Mesangial cell (primary cell): Measurements from ENCODE around the gene PIP. TPM values are rescaled to one million over a fixed set of nuclear protein-coding genes. Genes with fewer than 3 reads are reported as not detected.

Experiments used
- total RNA-seq: library from RNA; depleted of rRNA; stranded (reverse); fragments of >200 nt; gene quantifications from 2 replicates; pipeline ENCODE4 v1.2.3, GENCODE V29; 2015

Gene PIP, protein sequence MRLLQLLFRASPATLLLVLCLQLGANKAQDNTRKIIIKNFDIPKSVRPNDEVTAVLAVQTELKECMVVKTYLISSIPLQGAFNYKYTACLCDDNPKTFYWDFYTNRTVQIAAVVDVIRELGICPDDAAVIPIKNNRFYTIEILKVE
- total RNA-seq, result not detected in 2 replicates

DNA sequence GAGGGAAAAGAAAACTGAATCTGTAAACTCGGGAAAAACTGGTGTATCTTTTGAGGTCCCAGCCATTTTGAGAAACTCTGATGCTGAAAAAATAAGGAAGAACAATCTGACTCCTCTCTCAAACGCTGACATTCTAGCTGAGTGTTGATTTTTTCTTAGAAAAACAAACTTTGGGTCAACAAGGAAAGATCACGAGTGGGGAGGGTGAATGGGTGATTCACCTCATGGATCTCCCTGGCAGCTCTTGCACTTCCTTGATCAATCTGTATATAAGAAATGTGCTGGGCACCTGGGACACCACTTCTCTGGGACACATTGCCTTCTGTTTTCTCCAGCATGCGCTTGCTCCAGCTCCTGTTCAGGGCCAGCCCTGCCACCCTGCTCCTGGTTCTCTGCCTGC lies at the start of gene PIP:
PIP (plus strand) TSS at position 297 of the 400 bp plus-strand sequence; CDS start at position 337, 40 bp downstream.

DNA sequence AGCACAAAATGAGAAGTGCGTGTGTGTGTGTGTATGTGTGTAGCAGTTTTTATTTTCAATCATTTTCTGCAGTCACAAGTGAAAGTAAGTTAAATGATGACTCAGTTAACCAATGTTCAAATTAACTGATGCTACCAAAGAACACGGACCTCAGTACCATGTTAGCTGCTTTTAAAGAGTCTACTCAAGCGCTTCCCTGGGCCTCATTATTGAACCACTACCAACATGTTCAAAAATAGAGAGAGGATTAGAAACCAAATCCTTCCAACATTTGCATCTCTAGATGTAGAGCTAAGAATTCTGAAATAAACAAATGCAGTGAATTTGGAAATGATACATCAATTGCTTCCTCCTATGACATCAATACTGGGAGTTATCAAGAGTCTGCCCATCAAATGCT lies 51.1 kb downstream of the PIP start, which contains the start of gene TAS2R39:
TAS2R39 (plus strand) TSS at position 396 of the 400 bp plus-strand sequence; CDS start at position 396, 0 bp downstream.

Other genes with a start within 250 kb of the PIP start
- not detected in 2 replicates for gene TRPV6, start 246.3 kb upstream of the PIP start, total RNA-seq
- gene TRPV5, start 198.3 kb upstream of the PIP start, total RNA-seq, result not detected in 2 replicates
- not detected in 2 replicates for gene LLCFC1, start 192.6 kb upstream of the PIP start, total RNA-seq
- gene KEL, start 169.7 kb upstream of the PIP start, total RNA-seq, result 0.13 TPM in 1 of 2 replicates, not detected in the other
- not detected in 2 replicates for gene OR9A2, start 104.9 kb upstream of the PIP start, total RNA-seq
- gene OR6V1, start 79.7 kb upstream of the PIP start, total RNA-seq, result not detected in 2 replicates
- not detected in 2 replicates for gene TAS2R39, start 51.3 kb downstream of the PIP start, total RNA-seq
- gene TAS2R40, start 90.0 kb downstream of the PIP start, total RNA-seq, result not detected in 2 replicates
- gene GSTK1, start 131.4 kb downstream of the PIP start, total RNA-seq, result 125 and 234 TPM in 2 replicates
- gene TMEM139, start 152.9 kb downstream of the PIP start, total RNA-seq, result 5.5 and 30.2 TPM in 2 replicates
- gene CASP2, start 156.3 kb downstream of the PIP start, total RNA-seq, result 16.2 and 17.8 TPM in 2 replicates
- not detected in 2 replicates for gene CLCN1, start 184.0 kb downstream of the PIP start, total RNA-seq
- 0.33 and 2.2 TPM in 2 replicates for gene FAM131B, start 230.6 kb downstream of the PIP start, total RNA-seq
- 284 and 314 TPM in 2 replicates for gene ZYX, start 249.3 kb downstream of the PIP start, total RNA-seq